NCI-H2227 (cell line): ENCODE results near the gene CTSO.
A peak's percentile ranks its signal among the peaks of the same experiment; 100 is the strongest.
"Not testable (repeated sequence)": the region's sequence is repeated elsewhere in the genome, so short reads cannot be mapped to it uniquely, and the experiment has no call there.

Experiments used
- DNase-seq: peaks from one replicate; lab custom pipeline; 2025; ENCODE audit not compliant: unreplicated experiment; lab: John Stamatoyannopoulos, UW

The CTSO gene

DNA sequence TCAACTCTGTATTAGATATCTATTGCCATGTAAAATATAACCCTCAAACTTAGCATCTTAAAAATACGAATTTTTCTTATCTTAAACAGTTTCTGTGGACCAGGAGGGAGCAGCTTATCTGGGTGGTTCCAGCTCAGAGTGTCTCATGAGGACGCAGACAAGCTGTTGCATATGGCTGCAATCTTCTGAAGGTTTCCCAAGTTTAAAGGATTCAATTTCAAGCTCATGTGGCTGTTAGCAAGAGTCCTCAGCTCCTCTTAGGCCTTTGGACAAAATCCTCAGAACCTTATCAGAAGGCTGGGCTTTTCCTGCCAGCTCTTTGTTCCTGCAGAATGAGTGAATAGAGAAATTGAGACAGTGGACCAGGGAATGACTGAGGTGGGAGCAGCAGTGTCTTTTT, 2.8 kb upstream of the CTSO start:
- no peak for DNase-seq

DNA sequence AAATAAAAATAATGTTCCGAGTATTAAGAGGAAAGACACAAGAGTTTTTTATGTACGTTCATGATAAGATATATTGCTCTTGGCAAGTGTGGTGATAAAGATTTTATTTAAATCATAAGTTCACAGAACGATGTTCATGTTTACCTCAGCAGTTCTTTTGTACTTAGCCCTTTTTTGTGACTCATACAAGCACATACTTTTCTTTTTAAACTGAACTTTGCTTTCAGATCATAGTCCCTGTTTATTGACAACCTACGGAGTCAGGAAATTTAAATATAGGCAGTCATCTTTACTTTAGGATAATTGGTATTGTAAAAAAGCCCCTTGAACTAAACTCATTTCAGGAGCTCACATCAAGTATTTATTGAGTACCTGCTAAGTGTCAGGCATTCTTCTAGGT, 1.3 kb upstream of the CTSO start:
- DNase-seq: no peak

DNA sequence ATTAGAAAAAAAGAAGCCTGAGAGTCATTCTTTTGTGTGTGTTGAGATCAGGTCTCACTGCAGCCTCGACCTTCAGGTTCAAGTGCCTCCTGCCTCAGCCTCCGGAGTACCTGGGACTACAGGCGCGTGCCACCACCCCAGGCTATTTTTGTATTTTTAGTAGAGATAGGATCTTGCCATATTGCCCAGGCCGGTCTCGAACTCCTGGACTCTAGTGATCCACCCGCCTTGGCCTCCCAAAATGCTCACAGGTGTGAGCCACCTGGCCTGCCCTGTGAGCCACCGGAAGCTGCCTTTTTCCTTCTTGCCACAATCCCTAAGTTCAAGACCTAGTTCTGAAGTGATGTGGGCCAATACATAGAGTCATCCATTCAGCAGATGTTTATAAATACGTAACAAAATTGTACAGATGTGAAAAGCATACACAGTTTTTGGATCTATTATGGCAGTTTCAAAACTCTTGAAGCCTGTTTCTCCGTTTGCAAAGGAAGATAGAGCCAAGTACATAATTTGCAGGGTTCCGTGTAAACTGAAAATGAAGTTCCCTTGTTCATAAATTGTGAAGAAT, 536 bp upstream of the CTSO start:
- DNase-seq: no peak

DNA sequence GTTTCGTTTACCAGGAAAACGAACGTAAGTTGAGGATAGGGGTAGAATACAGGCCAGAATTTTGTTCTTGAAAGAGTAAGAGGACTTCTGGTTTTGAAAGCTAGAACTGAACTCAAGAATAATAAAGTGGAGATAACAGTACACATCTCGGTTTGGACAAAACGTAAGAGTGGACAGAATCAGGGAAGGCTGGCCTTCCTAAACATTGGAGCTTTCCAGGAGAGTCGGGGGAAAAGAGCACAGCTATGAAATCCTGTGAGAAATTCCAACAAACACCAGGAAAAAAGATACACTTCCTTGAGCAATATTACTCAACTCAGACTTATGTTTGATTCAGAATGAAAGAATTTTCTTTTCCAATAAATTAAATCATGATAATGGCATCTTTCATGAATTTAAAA, 1.2 kb downstream of the CTSO start:
- DNase-seq: no peak

DNA sequence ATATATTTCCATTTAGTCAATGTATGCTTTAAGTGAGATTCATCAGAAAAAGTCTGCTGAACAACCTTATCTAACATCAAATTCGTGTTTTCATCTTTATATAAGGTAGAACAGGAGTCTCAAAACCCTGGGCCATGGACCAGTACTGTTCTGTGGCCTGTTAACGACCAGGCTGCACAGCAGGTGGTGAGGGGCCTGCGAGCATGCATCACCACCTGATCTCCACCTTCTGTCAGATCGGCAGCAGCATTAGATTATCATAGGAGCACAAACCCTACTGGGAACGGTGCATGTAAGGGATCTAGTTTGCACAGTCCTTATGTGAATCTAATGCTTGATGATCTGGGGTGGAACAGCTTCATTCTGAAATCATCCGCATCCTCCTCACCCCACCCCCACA, 3.2 kb downstream of the CTSO start:
- DNase-seq: peak; percentile 6

DNA sequence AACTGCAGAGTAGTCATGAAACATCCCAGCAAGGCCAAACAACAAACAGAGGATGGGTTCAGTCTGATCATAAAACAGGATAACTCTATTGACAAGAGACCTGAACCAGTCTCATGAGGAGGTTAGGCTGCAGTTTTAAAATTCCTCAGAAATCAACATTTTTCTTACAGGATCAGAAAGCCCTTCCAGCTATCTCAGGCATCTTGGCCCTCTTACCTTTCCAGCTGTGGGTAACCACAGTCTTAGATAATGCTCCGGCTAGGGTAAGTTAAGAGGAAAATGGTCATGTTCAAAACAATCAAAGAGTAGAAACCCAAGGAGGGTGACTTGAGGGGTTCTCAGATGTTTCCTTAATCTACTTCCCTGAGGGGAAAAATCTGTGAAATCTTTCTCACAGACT, 5.1 kb downstream of the CTSO start:
- DNase-seq: no peak

DNA sequence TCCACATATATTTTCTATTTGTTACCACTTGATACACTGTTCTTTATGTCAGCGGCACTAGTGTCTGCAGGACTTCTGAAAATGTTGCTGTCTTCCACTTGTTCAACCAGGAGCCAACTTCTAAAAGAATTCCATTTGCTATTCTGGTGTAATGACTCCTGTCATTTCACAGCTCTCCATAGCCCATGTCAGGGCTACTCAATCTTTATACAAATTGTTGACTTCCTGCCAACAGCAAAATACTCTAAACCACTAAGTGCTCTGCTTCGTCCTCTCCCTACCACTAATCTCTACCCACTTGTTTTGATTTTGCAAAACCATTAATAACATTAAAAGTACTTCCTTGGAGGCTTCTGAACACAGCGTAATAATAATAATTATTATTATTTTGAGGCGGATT, 7.2 kb downstream of the CTSO start:
- no peak for DNase-seq

DNA sequence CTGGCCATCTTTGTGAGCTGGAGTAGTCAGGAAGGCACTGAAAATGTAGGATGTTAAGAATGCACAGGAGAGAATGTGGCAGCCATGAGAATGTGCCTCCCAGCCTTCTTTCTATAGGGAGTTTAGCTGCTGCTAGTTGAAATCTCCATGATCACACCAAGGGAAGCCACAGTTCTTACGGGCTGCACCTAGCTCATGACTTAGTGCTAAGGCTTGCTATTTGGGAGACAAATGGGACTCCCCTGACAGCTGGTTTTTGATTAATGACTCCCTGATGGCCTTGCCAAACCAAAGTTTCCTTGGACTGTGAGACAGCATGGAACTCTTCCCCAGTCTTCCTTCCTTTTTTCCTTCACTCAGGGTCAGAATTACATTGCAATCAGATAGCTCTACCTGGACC, 9.2 kb downstream of the CTSO start:
- no peak for DNase-seq

DNA sequence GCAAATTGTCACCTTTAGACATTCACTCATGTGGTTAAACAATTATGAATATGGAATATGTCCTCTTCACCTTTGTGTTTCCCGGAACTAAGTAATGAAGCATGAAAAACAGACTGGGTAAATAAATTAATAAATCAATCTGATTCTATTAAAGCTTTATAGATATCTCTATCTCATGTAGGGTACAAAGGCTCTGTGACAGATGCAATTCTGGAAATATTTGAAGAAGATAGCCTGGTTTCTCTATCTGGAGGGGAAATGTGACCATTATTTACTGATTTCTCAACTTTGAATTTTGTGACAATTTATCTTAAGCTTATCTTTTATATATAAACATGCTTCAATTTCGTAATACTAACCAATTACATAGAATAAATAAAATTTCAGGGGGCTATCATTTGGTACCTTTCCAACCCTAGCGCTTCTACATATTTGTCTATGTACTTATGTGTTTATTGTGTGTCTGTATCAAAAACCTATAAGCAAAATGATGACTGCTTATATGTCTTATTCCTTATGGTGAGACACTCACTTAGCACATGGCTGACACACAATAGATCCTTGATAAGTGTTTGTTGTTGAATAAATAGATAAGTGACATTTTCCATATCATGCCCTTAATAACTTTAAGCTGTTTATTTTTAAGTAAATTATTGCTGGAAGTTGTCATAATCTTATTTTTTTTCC, 9.9 kb downstream of the CTSO start:
- DNase-seq: no peak

DNA sequence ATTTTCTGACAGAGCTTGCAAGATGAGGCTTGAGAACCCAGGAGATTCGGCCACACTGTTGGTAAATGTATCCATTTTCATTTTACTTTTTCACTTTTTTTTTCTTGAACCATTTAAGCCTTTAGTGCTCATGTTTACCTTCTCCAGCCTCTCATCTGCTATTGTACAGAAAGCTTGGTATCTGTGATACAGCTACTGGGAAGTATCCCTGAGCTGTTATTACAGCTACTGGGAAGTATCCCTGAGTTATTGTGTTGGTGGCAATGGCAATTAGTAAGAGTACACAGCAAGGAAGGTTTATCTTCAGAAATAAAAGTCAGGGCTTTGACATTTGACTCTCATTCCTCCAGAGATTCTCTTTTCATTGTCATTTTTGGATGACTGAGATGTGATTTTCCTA, 11.8 kb downstream of the CTSO start:
- DNase-seq: peak; percentile 73

DNA sequence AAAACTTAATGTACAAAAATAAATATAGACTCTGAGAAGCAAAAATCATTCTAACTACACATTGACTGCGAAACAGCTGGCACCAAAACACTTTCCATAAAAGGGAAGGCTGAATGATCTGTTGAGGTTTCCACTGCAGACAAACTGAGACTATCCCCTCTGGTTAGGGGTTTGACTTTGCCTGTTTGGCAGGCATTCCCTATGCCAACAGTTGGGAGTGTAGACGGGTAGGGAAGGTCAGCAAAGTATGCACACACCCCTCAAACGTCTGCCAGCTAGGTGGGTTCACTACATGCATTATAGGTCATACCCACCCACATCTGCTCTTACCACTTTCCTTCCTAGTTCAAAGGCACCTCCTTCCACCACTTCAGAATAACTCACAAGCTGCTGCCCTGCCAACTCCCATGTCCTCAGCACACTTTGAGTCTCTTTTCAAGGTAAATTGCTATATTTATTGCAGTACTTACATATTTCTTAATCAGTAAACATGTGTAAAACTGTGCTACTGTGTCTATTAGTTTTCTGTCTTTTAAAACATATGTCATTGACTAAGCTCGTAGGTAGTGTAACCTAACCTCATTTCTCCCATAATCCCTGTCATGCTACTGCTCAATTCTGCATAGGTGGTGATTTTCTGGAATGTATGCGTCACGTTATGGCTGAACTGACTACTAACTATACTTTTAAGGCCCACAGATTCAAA, 12.4 kb downstream of the CTSO start:
- DNase-seq: peak; percentile 25

DNA sequence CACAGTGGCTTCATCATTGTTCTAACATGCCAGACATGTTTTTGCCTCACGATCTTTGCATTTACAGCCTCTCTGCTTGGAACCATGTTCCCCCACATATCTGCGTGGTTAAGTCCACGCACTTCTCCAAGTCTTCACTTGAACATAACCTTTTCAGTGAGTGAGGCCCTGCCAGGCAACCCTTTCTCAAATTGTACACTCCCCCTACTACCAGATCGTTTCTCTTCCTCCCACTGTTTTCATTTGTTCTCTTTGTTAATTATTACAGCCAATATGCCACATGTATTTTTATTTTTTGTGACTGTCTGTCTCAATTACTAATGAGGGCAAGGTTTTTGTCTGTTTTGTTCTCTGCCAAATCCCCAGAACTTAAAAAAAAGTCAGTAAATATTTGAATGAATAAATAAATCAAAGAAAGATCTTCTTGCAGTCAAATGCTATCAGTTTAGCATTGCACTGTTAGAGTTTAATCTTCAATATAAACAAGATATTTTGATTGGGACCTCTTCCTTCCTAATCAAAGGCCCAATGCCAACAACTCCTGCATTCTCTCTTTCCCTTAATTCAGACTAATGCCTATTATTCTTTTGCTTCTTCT, 18.2 kb downstream of the CTSO start:
- DNase-seq: no peak

DNA sequence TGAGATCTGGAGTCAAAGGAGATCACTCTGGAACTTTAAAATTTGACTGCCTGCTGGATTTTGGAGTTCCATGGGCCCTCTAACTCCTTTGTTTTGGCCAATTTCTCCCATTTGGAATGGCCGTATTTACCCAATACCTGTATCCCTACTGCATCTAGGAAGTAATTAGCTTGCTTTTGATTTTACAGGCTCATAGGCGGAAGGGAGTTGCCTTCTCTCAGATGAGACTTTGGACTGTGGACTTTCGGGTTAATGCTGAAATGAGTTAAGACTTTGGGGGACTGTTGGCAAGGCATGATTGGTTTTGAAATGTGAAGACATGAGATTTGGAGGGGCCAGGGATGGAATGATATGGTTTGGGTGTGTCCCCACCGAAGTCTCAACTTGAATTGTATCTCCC, 19.0 kb downstream of the CTSO start:
- not testable (repeated sequence) for DNase-seq

DNA sequence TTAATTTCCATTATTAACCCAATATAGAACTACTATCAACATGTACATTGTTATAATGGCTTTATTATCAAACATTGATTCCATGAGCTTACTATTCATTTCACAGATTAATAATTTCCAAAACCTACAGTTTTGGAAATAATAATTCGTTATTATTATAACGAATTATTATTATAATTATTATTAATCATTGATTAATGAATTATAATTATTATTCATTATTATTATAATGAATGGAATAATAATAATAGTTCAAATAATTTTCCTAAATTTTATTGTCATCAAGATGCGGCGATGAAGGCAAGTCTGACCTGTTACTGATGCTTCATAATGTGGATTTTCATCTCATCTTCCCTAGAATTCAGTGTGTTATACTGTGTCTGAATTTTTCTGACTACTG, 22.0 kb downstream of the CTSO start:
- DNase-seq: no peak

DNA sequence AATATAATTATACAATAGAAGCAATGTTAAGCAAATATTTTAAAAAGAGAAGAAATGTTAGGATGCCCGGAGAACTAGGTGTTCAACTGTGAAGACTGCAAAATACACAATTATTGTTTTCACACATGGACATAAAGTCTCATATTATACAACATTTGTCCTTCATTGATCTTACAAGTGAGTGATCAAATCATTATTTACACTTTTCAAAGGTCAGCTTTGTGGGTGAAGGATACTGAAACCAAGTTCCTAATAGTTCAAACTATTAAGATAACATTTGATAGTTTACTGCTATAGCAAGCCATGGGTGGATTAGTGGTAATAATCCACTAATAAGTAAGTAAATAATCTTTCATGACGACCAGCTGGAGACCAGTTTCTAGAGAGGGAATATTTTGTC, 23.3 kb downstream of the CTSO start:
- no peak for DNase-seq

DNA sequence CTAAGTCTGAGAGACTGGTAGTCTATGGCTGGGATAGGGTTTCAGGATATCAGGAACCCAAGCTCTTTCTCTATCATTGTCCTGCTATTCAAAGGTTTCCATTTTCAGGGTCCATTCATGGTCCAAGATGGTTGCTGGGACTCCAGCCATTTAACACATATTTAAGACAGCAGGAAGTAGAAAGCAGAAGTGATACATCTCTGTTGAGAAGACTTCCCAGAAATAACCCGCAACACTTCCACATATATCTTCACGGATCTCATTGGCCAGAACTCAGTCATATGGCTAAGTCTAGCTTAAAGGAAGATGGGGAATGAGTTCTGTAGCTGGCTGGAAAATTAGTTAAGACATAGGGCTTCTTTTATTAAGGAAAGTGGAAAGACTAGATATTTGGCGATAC, 23.8 kb downstream of the CTSO start:
- DNase-seq: no peak

DNA sequence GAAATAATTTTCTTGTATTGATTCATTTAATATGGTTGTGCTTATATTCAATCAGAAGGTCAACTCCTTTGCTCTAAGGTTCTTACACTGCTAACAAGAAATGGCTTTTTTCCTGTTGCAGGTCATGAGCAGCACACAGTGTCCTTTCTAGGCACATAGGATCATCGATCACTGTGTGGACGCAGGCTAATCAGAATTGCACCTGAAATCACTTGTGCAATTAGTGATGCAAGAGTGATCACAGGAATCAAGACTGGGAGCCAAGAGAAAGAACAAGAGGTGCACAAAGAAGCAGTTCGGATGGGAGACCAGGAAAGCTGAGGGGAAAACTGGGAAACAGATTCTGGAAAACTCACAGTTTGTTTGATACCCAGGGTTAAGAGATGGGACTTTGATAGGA, 29.0 kb downstream of the CTSO start:
- no peak for DNase-seq

DNA sequence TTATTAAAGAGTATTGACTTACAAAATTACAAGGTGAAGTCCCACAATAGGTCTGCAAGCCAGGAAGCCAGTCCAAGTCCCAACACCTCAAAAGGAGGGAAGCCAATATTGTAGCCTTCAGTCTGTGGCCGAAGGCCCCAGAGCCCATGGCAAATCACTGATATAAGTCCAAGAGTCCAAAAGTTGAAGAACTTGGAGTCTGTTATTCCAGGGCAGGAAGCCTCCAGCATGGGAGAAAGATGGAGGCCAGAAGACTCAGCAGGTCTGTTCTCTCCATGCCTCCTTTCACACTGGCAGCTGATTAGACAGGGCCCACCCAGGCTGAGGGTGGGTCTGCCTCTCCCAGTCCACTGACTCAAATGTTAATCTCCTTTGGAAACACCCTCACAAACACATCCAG, 32.1 kb downstream of the CTSO start:
- DNase-seq: no peak

DNA sequence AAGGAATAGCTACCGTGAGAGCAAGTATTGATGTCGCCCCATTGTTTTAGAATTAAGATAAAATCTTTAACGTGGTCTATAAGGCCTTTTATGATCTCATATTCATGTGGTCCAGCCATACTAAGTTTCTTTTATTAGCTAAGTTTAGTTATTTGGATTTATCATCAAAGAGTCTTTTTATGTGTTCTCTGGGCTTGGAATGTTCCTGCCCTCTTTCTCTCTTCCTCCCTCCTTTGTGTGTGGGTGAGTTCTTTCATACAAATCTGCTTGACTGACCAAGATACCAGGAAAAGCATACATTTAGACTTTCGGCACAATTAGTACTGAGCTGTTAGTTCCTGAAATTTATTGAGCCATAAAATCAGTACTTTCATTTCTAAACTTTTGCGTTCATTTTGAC, 38.9 kb downstream of the CTSO start:
- no peak for DNase-seq

DNA sequence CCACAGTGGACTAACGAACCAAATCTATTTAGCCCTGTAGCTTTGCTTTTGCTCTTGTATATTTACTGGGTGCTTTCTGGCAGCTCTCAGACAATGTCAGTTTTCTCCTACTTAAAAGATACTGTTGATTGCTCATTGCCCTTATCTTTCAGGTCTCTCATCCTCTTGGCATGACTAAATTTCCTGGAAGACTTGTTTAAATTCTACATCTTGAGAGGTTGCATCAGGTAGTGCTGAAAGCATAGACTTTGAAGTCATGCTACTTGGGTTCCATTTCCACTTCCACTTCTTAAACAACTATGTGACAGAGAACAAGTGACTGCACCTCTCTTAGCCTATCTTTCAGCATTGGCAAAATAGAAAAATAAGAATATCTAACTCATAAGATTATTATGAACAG, 41.8 kb downstream of the CTSO start:
- no peak for DNase-seq

DNA sequence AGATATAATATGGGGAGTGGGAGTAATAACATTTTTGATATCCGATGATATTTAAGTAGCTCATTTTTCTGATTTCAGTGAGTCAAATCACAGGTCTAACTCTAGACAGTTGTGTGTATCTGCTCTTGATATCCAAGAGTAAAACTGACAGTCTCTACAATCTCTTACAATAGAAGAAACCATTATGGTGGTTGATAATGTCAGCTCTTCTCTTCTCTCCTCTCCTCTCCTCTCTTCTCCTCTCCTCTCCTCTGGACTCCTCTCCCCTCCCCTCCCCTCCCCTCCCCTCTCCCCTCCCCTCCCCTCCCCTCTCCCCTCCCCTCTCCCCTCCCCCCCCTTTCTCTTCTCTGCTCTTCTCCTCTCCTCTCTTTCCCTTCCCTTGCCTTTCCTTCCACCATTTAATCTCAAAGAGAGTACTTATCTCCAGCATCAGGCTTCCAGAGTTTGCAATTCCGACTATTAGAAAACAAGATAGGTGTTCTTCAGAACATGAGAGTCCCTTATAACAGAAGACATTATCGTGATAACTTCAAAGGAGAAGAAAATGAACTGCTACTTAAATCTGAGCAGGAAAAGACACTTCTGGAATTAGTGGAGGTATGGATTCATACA, 43.9 kb downstream of the CTSO start:
- DNase-seq: no peak
